Measurements from ENCODE around the gene IL18BP. TPM values are rescaled to one million over a fixed set of nuclear protein-coding genes. Genes with fewer than 3 reads are reported as not detected.

The IL18BP gene
- total RNA-seq, 4 donors from 2014 or later: 5.1 to 11.6 (median 6.3) TPM

GRCh38 chr11:71987521-71987920 lies 11.2 kb upstream of the IL18BP start:
- TF ChIP-seq CTCF (IDR thresholded peaks at IDR 0.05) (no peak), POLR2A (IDR thresholded peaks at IDR 0.05) (no peak), EP300 (IDR thresholded peaks at IDR 0.05) (no peak)
- 41 to 51% methylated on average over 2 of the region's 2 CpGs for WGBS, 2 donors
- H3K4me1 ChIP-seq: peaks cover 0 to 15% (median 6%) of the 10 kb centered on the region in 4 donors

DNA sequence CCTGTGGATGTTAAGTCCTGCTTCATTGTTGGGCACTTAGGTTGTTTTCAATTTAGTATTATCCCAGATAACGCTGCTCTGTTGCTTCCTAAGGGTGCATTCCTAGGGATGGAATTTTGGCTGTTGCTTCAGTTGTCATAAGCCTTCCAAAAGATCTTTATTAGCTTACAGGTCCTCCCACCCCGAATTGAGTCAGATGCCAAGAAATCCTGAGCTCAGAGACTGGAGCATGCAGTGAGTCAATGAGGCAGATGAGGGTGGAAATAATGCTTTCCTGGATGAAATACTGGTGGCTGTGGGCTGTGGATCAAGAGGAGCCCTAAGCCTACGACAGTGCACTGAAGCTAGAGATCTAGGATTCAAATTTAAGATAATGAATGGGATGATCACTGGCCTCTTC lies 10.7 kb upstream of the IL18BP start:
- H3K4me1 ChIP-seq: peaks cover 0 to 15% (median 6%) of the 10 kb centered on the region in 4 donors
- H3K27me3 ChIP-seq: no peaks in the 10 kb centered on the region
- peaks cover 0 to 28% (median 0%) of the 10 kb centered on the region in 3 donors for H3K36me3 ChIP-seq
- TF ChIP-seq CTCF (IDR thresholded peaks at IDR 0.05) (no peak), POLR2A (IDR thresholded peaks at IDR 0.05) (no peak), EP300 (IDR thresholded peaks at IDR 0.05) (no peak)
- H3K9me3 ChIP-seq: no peaks in the 10 kb centered on the region
- H3K27ac ChIP-seq: no peak overlapping the region
- WGBS, 2 donors: 41 to 45% methylated on average over 3 of the region's 3 CpGs
- no peak overlapping the region for H3K4me3 ChIP-seq
- no peak for DNase-seq (ENCODE audit: low spot score in 2 of 2)

More at GRCh38 chr11:71987521-71987920, 11.2 kb upstream of the IL18BP start:
- Histone ChIP-seq H3K36me3 (peaks cover 0 to 28% (median 0%) of the 10 kb centered on the region in 3 donors), H3K27me3 (no peaks in the 10 kb centered on the region), H3K27ac (peak overlapping the region in 1 of 4 donors; percentile 24), H3K9me3 (no peaks in the 10 kb centered on the region), H3K4me3 (no peak overlapping the region)
- DNase-seq (ENCODE audit: low spot score in 2 of 2): no peak

GRCh38 chr11:71990701-71991100 lies 8.0 kb upstream of the IL18BP start:
- no peak for DNase-seq (ENCODE audit: low spot score in 2 of 2)
- TF ChIP-seq POLR2A (IDR thresholded peaks at IDR 0.05): no peak
- no peak for TF ChIP-seq EP300 (IDR thresholded peaks at IDR 0.05)
- no peak for TF ChIP-seq CTCF (IDR thresholded peaks at IDR 0.05)
- 65 to 75% methylated on average over 3 of the region's 3 CpGs for WGBS, 2 donors

GRCh38 chr11:71991494-71991893 lies 7.2 kb upstream of the IL18BP start:
- H3K4me1 ChIP-seq: peaks cover 0 to 15% (median 3%) of the 10 kb centered on the region in 4 donors
- H3K36me3 ChIP-seq: peaks cover 0 to 20% (median 0%) of the 10 kb centered on the region in 3 donors
- WGBS, 2 donors: 58 to 62% methylated on average over 3 of the region's 3 CpGs
- no peak overlapping the region for H3K27ac ChIP-seq
- no peak overlapping the region for H3K4me3 ChIP-seq
- DNase-seq (ENCODE audit: low spot score in 2 of 2): no peak
- H3K9me3 ChIP-seq: no peaks in the 10 kb centered on the region
- TF ChIP-seq CTCF (IDR thresholded peaks at IDR 0.05): no peak
- TF ChIP-seq POLR2A (IDR thresholded peaks at IDR 0.05): no peak
- TF ChIP-seq EP300 (IDR thresholded peaks at IDR 0.05): peak in 1 of 2 donors; percentile 23
- no peaks in the 10 kb centered on the region for H3K27me3 ChIP-seq

More at GRCh38 chr11:71990701-71991100, 8.0 kb upstream of the IL18BP start:
- Histone ChIP-seq H3K4me1 (peaks cover 0 to 15% (median 6%) of the 10 kb centered on the region in 4 donors), H3K9me3 (no peaks in the 10 kb centered on the region), H3K4me3 (no peak overlapping the region), H3K36me3 (peaks cover 0 to 16% (median 0%) of the 10 kb centered on the region in 3 donors), H3K27ac (no peak overlapping the region), H3K27me3 (no peaks in the 10 kb centered on the region)

DNA sequence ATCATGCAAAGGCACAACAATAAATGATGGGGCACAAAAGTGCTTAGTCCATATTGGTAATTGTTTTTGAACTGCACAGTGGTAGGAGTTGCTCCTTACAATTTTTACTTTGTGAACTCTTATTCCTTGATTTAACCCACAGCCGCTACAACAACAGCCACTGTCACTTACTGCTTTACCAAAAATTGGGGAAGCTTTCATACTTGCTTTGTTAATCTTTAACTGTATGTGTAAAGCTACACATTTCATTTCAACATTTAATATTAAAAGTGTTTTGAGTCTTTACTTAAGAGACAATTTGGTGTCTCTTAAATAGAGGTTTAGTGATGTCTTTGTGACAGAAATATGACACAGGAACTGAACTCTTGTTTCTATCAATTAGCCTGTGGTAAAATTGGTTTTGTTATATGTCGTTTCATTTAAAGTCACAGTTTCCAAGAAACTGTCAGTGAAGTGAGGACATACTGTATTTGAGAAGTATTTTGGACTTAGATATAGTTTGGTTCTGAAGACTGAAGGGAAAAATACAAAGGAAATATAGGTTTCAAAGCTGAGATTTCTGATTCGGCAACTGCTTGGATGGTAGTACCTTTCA lies 6.5 kb upstream of the IL18BP start:
- Histone ChIP-seq H3K27ac (no peak overlapping the region), H3K4me1 (peaks cover 0 to 14% (median 3%) of the 10 kb centered on the region in 4 donors), H3K4me3 (no peak overlapping the region), H3K36me3 (peaks cover 0 to 23% (median 0%) of the 10 kb centered on the region in 3 donors), H3K9me3 (no peaks in the 10 kb centered on the region), H3K27me3 (no peaks in the 10 kb centered on the region)
- 79 to 86% methylated on average over 3 of the region's 3 CpGs for WGBS, 2 donors
- DNase-seq (ENCODE audit: low spot score in 2 of 2): no peak
- no peak for TF ChIP-seq CTCF (IDR thresholded peaks at IDR 0.05)
- no peak for TF ChIP-seq EP300 (IDR thresholded peaks at IDR 0.05)
- no peak for TF ChIP-seq POLR2A (IDR thresholded peaks at IDR 0.05)
